Measurements from ENCODE around the gene CCDC27. TPM values are rescaled to one million over a fixed set of nuclear protein-coding genes. Genes with fewer than 3 reads are reported as not detected.

The CCDC27 gene
- total and polyA plus RNA-seq, 2 of the 13 experiments (the other 11 are each of a cell fraction or from before 2014, with no cell fraction given), result not detected

DNA sequence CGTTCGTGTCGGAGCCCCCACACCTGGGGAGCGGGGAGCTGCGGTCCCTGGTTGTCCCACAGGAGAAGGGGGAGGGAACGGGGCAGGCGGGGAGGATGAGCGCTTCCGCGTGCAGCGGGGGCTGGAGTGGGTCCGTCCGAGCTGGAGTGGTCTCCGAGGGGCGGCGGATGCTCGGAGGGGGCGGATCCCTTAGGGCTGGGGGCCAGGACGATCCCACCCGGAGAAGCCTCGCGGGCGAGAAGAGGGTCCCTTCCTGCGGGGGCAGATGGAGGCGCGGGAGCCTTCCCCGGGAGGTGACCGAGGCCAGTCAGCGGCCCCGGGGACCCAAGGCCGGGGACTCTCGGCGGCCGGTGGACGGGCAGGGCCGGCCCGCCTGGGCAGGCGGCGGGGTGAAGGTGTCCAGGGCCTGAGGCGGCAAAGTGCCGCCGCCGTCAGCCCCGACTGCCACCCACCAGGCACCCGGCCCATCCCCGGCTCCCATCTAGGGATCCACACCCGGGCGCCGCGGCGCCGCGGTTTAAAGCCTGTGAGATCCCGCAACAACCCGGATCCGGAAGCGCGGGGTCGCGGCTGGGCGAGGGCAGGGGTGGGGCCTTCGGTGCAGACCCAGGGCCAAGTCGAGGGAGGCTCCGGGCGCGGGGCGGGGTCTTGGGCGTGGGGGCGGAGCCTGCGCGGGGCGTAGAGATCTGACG, 5.3 kb upstream of the CCDC27 start (continued):
- no peak for TF ChIP-seq MYNN (CRISPR knock-in tag; IDR thresholded peaks at IDR 0.05; ENCODE audit: low read depth)
- peak; percentile 33; the same call in 1 of the 2 replicates for TF ChIP-seq KDM2A (CRISPR knock-in tag; IDR thresholded peaks at IDR 0.05; ENCODE audit: borderline replicate concordance, low read depth)
- 0 out of 2 replicates have a peak, but pooled peaks have one; percentile 43 for TF ChIP-seq ZNF616 (CRISPR knock-in tag; IDR thresholded peaks at IDR 0.05; ENCODE audit: low read depth)
- 0 out of 2 replicates have a peak, but pooled peaks have one; percentile 14 for TF ChIP-seq FOXK1 (CRISPR knock-in tag; IDR thresholded peaks at IDR 0.05; ENCODE audit: borderline replicate concordance, low read depth)
- peak; percentile 92 for TF ChIP-seq GABPA (IDR thresholded peaks at IDR 0.05; ENCODE audit: low read depth, low read length)
- TF ChIP-seq GABPA (CRISPR knock-in tag; IDR thresholded peaks at IDR 0.05; ENCODE audit: low read depth), result peak; percentile 92
- peak; percentile 87 for TF ChIP-seq GATAD1 (CRISPR knock-in tag; IDR thresholded peaks at IDR 0.05)
- peak; percentile 65; the same call in 1 of the 2 replicates for TF ChIP-seq ZNF547 (CRISPR knock-in tag; IDR thresholded peaks at IDR 0.05)
- TF ChIP-seq ZFX (CRISPR knock-in tag; IDR thresholded peaks at IDR 0.05; ENCODE audit: low read depth), result peak; percentile 65
- TF ChIP-seq, protein P1, sequence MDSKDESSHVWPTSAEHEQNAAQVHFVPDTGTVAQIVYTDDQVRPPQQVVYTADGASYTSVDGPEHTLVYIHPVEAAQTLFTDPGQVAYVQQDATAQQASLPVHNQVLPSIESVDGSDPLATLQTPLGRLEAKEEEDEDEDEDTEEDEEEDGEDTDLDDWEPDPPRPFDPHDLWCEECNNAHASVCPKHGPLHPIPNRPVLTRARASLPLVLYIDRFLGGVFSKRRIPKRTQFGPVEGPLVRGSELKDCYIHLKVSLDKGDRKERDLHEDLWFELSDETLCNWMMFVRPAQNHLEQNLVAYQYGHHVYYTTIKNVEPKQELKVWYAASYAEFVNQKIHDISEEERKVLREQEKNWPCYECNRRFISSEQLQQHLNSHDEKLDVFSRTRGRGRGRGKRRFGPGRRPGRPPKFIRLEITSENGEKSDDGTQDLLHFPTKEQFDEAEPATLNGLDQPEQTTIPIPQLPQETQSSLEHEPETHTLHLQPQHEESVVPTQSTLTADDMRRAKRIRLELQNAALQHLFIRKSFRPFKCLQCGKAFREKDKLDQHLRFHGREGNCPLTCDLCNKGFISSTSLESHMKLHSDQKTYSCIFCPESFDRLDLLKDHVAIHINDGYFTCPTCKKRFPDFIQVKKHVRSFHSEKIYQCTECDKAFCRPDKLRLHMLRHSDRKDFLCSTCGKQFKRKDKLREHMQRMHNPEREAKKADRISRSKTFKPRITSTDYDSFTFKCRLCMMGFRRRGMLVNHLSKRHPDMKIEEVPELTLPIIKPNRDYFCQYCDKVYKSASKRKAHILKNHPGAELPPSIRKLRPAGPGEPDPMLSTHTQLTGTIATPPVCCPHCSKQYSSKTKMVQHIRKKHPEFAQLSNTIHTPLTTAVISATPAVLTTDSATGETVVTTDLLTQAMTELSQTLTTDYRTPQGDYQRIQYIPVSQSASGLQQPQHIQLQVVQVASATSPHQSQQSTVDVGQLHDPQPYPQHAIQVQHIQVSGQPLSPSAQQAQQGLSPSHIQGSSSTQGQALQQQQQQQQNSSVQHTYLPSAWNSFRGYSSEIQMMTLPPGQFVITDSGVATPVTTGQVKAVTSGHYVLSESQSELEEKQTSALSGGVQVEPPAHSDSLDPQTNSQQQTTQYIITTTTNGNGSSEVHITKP (CRISPR knock-in tag; IDR thresholded peaks at IDR 0.05; ENCODE audit: low read depth), result no peak
